GF-D8 (cell line): ENCODE results near the gene SLC2A3.
"Not testable (repeated sequence)": the region's sequence is repeated elsewhere in the genome, so short reads cannot be mapped to it uniquely, and the experiment has no call there.

Experiments used
- DNase-seq: peaks from one replicate; lab custom pipeline; 2025; lab: John Stamatoyannopoulos, UW

The SLC2A3 gene

GRCh38 chr12:7935590-7936581 is at the start of gene SLC2A3:
SLC2A3 (minus strand) TSS chr12:7936187; CDS start chr12:7936034, 153 bp downstream.
- DNase-seq = peak; percentile 82

- DNase-seq = no peak
These were observed 48.9 kb upstream of the SLC2A3 start for GRCh38 chr12:7984900-7985299.

GRCh38 chr12:7983460-7983859 is 47.5 kb upstream of the SLC2A3 start:
- not testable (repeated sequence) for DNase-seq

- DNase-seq = not testable (repeated sequence)
These were observed 47.0 kb upstream of the SLC2A3 start for GRCh38 chr12:7983019-7983418.

- DNase-seq = not testable (repeated sequence)
These were observed 46.3 kb upstream of the SLC2A3 start for GRCh38 chr12:7982332-7982735.

- no peak for DNase-seq
These were observed 45.5 kb upstream of the SLC2A3 start for GRCh38 chr12:7981446-7981845.

- not testable (repeated sequence) for DNase-seq
These were observed 41.6 kb upstream of the SLC2A3 start for GRCh38 chr12:7977351-7978124.

- no peak for DNase-seq
These were observed 37.5 kb upstream of the SLC2A3 start for GRCh38 chr12:7973457-7973825.

- DNase-seq = no peak
These were observed 36.9 kb upstream of the SLC2A3 start for GRCh38 chr12:7972734-7973456.

- not testable (repeated sequence) for DNase-seq
These were observed 36.3 kb upstream of the SLC2A3 start for GRCh38 chr12:7972269-7972668.

- DNase-seq = not testable (repeated sequence)
These were observed 35.8 kb upstream of the SLC2A3 start for GRCh38 chr12:7971765-7972164.

- DNase-seq = peak; percentile 82
These were observed 34.7 kb upstream of the SLC2A3 start for GRCh38 chr12:7970475-7971252.

GRCh38 chr12:7966563-7966962 is 30.6 kb upstream of the SLC2A3 start:
- no peak for DNase-seq

GRCh38 chr12:7964669-7965068 is 28.7 kb upstream of the SLC2A3 start:
- DNase-seq = not testable (repeated sequence)

- DNase-seq = no peak
These were observed 25.6 kb upstream of the SLC2A3 start for GRCh38 chr12:7961395-7962178.

- peak; percentile 88 for DNase-seq
These were observed 23.7 kb upstream of the SLC2A3 start for GRCh38 chr12:7959701-7960121.

- no peak for DNase-seq
These were observed 23.3 kb upstream of the SLC2A3 start for GRCh38 chr12:7959278-7959677.

- not testable (repeated sequence) for DNase-seq
These were observed 18.9 kb upstream of the SLC2A3 start for GRCh38 chr12:7954877-7955276.

GRCh38 chr12:7954418-7954817 is 18.4 kb upstream of the SLC2A3 start:
- not testable (repeated sequence) for DNase-seq

GRCh38 chr12:7953912-7954311 is 17.9 kb upstream of the SLC2A3 start:
- not testable (repeated sequence) for DNase-seq
